ENCODE data around the gene PPP2R2B.
A peak's percentile ranks its signal among the peaks of the same experiment; 100 is the strongest.

Gene PPP2R2B

DNA sequence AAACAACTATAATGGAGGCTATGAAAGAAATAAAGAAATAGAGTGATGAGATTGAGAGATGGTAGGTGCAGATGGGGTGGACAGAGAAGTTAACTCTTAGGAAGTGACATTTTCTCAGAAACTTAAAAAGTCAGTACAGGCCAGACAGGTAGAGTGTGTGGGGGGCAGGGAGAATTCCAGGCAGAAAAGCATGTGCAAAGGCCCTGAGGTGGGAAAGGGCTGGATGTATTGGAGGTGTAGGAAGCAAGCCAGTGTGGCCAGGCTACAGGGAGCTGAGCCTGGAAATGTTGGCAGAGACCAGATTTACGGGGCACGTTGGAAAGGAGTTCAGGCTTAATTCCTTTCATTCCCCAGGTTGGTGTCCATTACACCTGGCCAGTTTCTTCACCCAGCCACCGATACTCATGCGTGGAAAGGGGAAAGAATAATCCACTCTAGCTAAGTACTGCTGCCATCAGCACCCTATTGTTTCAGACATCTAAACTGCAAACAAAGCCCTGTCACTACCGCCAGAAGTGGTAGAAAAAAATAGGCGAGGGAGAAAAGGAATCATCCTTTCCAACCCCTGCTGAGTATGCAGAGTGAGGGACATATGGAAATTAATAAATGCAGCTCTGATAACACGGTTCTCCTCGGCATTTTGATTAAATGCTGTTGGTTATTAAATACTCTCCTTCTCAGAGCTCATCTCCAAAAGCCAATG is 245.8 kb downstream of the PPP2R2B start:
- no peak for TF ChIP-seq CTCF (IDR thresholded peaks at IDR 0.05)

GRCh38 chr5:146630472-146630871 is 248.1 kb downstream of the PPP2R2B start:
- TF ChIP-seq CTCF (IDR thresholded peaks at IDR 0.05) = no peak

DNA sequence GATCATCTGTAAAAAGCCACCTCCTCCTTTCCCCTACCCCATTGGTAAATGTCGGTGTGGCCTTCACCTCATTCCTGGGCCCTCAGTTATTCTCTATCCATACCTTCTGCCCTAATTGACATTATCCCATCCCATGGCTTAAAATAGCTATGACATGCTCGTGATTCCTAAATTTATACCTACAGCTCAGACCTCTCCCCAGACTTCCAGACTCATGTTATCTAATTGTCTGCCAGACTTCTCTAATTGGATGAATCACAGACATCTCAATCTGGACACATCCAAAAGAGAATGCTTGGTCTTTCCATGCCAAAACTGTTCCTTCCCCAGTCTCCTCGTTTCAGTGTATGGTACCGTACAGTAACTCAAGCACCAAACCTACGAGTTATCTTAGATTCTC is 249.6 kb downstream of the PPP2R2B start:
- no peak for TF ChIP-seq CTCF (IDR thresholded peaks at IDR 0.05)

GRCh38 chr5:146626936-146627335 is 251.6 kb downstream of the PPP2R2B start:
- TF ChIP-seq CTCF (IDR thresholded peaks at IDR 0.05) = no peak

DNA sequence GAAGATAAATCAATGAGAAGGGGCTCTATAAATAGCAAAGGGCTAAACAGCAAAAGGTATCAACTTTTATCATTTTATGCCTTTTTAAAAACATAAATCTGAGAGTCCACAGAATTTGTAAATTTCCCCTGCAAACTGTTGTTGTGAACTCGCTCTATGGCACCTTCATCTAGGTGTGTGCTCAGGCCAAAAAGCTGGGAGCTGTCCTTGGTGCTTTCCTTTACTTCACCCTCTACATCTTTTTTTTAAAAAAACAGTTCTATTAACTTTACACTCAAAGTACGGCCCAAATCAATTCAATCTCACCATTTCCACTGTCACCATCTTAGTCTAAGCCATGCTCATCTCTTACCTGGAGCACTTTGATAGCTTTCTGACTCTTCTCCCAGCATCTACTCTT is 254.4 kb downstream of the PPP2R2B start:
- TF ChIP-seq CTCF (IDR thresholded peaks at IDR 0.05) = no peak

- TF ChIP-seq CTCF (IDR thresholded peaks at IDR 0.05) = no peak
Measured at GRCh38 chr5:146623666-146624065, 254.9 kb downstream of the PPP2R2B start.

DNA sequence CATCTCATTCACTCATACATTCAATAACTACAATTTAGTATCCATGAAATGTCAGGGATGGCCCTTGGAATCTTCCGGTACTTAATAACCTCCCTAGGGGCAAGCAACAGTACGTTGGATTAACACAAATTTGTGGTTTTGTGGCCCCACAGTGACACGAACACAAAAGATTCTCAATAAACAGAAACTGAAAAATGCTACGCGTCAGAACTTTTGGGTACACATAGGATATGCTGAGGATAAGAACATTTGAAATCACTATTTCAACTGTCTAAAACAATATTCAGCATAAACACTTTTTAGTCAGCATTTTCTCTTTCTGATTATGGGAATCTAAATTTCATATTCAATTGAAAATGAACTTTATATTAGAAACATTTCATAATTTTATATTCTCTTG is 255.5 kb downstream of the PPP2R2B start:
- no peak for TF ChIP-seq CTCF (IDR thresholded peaks at IDR 0.05)

GRCh38 chr5:146622391-146622790 is 256.2 kb downstream of the PPP2R2B start:
- TF ChIP-seq CTCF (IDR thresholded peaks at IDR 0.05) = peak; percentile 31; the same call in 1 of the 2 replicates

Measured in LNCAP (cell line).